Fibroblast of skin of right biceps (primary cell): ENCODE results near the gene CMTM7.

Experiments
- DNase-seq: peaks from one replicate; pipeline ENCODE4 v3.0.0-alpha.2; 2013

Gene CMTM7

GRCh38 chr3:32414522-32415202 lies 23.0 kb downstream of the CMTM7 start:
- peak; percentile 61 for DNase-seq

DNA sequence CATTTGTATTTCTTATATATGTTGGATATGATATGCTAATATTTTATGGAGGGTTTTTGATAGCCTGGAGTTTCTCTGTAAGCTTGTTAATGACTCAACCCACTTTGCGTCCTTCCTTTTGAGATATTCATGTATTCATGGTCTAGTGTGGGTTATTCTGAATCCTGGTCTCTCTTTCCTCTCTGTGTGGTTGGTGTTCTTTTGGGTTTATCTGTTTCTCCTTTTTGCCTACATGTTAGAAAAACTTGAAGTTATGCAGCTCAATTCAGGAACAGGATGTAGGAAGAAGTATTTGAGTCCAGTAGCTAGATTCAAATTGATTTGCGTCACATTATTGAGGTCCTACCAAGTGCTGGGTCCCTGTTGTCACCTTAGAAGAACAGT lies 28.1 kb downstream of the CMTM7 start:
- DNase-seq = no peak

- peak; percentile 54 for DNase-seq
These were observed 28.7 kb downstream of the CMTM7 start for GRCh38 chr3:32420126-32421038.

- DNase-seq = no peak
These were observed 29.5 kb downstream of the CMTM7 start for GRCh38 chr3:32421185-32421584.

- peak; percentile 65 for DNase-seq
These were observed 30.6 kb downstream of the CMTM7 start for GRCh38 chr3:32421991-32422859.

- no peak for DNase-seq
These were observed 31.3 kb downstream of the CMTM7 start for GRCh38 chr3:32422943-32423342.

DNA sequence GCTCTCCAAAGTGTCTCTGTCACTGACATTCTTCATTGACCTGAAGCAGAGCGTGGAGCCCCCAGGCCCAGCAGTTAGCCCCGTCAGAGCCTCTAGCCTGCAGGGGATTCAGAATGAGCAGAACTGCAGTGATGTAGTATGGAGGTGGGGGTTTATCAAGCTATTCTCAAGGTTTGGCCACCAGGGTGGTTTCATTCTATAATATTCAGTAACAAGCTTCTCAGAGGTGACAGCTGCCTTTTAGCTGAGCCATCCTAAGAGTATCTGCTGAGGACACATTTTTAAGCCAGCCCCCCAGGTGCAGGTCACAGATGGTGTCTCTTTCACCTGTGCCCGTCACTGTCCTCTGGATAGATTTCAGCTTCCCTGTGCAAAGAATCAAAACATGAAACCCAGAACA lies 31.9 kb downstream of the CMTM7 start:
- no peak for DNase-seq

- DNase-seq = no peak
These were observed 32.4 kb downstream of the CMTM7 start for GRCh38 chr3:32423956-32424557.

GRCh38 chr3:32424581-32425250 lies 33.1 kb downstream of the CMTM7 start:
- DNase-seq = no peak

DNA sequence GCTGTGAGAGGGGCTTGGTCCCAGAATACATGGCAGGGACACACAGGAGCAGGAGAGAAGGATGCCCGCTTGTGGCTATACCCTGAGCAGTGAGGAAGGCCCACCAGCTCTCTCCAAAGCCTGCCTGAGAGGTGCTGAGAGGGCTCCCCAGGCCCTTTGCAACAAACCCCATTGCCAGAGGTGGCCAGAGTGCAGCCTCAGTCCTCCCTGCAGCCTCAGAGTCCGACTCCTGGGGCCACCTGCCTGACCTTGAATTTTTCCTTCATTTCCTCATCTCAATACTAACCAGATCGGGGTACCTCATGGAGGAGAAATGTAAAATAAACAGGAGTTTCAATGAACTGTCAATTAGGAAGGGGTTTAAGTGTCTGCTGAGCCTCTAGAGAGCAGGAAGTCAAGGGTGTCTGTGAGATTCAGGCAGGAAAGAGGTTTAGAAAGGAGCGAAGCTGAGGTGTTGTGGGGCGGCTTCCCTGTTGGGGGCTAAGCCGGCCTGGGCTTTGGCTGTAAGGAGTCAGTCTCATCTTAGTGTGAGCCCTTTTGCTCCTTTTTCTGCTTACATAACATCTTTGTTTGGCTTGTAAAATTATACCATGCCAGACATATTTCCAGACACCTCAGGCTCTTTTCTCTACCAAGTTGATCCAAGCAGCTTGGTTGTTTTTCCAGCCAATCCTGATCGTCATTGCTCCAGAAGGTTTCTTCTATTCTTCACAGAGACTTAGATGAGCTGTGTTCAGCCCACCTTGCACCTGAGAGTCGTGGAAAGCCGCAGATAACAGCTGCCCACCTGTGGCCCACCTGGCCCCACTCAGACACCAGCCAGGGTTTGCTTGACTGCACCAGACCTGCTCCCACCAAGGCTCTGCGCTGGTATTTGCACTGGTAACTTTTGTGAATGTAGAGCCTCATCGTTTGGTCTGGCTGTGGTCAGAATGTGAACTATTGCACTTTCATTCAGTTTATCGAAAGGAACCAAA lies 36.7 kb downstream of the CMTM7 start:
- no peak for DNase-seq

- no peak for DNase-seq
These were observed 39.2 kb downstream of the CMTM7 start for GRCh38 chr3:32430900-32431299.

GRCh38 chr3:32431481-32431880 lies 39.8 kb downstream of the CMTM7 start:
- DNase-seq = no peak

DNA sequence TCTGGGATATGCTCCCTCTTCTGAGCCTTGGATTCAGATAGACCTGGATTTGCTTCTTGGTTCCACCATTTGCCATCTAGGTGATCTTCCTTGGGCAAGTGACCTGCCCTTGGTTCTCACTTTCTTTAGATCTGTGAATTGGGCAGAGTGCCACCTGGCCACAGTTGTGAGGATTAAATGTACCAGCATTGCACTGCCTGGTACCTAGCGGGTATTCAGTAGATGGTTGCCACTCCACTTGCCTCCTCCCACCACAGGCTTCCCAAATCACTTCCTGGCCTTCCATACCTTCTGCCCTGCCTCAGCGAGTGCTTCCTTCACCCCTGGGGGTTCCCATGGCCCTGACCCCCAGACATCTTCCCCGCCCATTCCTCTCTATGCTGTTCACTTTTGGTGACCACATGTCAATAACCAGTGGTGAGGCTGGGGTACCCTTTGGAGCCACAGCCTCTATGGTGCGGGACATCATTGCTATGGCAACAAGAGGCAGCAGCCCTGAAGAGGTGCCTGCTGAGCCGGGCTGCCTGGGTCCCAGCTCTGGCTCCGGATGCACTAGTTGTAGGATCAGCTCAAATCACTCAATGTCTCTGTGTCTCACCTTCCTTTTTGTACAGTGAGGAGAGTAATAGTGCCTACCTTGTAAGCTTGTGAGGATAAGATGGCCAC lies 40.5 kb downstream of the CMTM7 start:
- no peak for DNase-seq

GRCh38 chr3:32432711-32433530 lies 41.3 kb downstream of the CMTM7 start:
- no peak for DNase-seq

DNA sequence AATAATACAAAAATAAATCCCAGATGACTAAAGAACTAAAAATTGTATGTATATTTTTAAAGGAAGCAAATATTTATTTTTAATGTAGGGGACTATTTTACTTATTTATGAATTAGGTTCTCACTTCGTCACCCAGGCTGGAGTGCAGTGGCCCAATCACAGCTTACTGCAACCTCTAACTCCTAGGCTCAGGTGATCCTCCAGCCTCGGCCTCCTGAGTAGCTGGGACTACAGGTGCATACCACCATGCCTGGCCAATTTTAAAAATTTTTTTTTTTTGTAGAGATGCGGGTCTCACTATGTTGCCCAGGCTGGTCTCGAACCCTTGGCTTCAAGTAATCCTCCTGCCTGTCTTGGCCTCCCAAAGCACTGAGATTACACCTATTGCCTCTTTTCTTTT lies 42.6 kb downstream of the CMTM7 start:
- DNase-seq = no peak

- no peak for DNase-seq
These were observed 44.5 kb downstream of the CMTM7 start for GRCh38 chr3:32435911-32436815.

DNA sequence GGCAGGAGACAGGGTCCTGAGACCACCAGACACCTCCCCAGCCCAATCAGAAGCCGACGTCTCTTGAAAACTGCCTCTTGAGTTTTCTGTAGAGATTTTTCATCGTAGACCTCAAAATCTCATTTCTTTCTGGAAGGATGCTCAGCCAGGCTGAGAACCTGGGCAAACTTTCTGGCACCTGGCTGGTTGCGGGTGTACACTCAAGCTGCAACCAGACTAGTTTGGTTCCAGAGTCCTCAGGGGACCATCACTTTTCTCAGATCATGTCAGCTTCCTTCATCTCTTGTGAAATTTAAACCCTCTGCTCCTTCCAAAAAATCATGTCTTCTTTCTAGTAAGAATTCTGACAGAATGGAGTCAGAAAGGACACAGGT lies 45.1 kb downstream of the CMTM7 start:
- DNase-seq = no peak

DNA sequence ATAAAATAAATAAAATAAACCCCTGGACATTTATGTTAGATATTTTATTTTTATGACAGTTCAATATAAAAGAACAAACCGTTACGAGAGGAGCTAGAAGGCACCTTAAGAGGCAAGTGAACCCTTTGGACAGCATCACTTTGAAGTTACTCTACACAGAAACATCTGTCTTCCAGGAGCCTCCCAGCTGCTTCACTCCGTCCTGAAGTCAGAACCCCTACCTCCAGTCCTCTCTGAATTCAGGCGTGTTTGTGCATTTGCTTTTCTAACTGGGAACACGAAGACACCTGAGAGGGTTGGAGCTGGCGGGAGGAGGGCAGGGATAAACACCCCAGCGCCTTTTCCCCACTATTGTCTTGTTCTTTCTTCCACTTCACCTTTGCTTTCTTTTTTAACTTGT lies 46.2 kb downstream of the CMTM7 start:
- DNase-seq = no peak
